Measurements from ENCODE around the gene ESYT2. TPM values are rescaled to one million over a fixed set of nuclear protein-coding genes. Genes with fewer than 3 reads are reported as not detected.

ESYT2 gene
- total RNA-seq, 4 donors from 2014 or later: 209 to 286 (median 230) TPM

- Histone ChIP-seq H3K36me3 (peaks cover 5 to 96% of the 10 kb centered on the region in 2 donors), H3K4me1 (peaks cover 0 to 10% (median 0%) of the 10 kb centered on the region in 3 donors)
These were observed 71.8 kb downstream of the ESYT2 start for GRCh38 chr7:158757404-158757989.

GRCh38 chr7:158754746-158755444, 74.4 kb downstream of the ESYT2 start:
- Histone ChIP-seq H3K27ac (no peak overlapping the region), H3K4me1 (peaks cover 0 to 19% (median 0%) of the 10 kb centered on the region in 3 donors), H3K27me3 (no peaks in the 10 kb centered on the region), H3K36me3 (peaks cover 5 to 72% of the 10 kb centered on the region in 2 donors), H3K9me3 (no peaks in the 10 kb centered on the region), H3K4me3 (no peak overlapping the region)
- no peak for TF ChIP-seq CTCF (IDR thresholded peaks at IDR 0.05)
- no peak for TF ChIP-seq POLR2AphosphoS5 (IDR thresholded peaks at IDR 0.05)
- no peak for TF ChIP-seq EP300 (IDR thresholded peaks at IDR 0.05)
- TF ChIP-seq POLR2A (IDR thresholded peaks at IDR 0.05): no peak
- WGBS, 2 donors (ENCODE audit: low coverage in 1 of 2): 71 to 80% methylated on average over 4 to 9 of the region's 11 CpGs
- no peak for ATAC-seq

More at GRCh38 chr7:158757404-158757989, 71.8 kb downstream of the ESYT2 start:
- H3K27ac ChIP-seq: no peak overlapping the region
- WGBS, 2 donors (ENCODE audit: low coverage in 1 of 2): 90 to 98% methylated on average over 8 to 11 of the region's 16 CpGs
- ATAC-seq: no peak
- TF ChIP-seq POLR2AphosphoS5 (IDR thresholded peaks at IDR 0.05) (no peak), POLR2A (IDR thresholded peaks at IDR 0.05) (no peak), EP300 (IDR thresholded peaks at IDR 0.05) (no peak)
- no peaks in the 10 kb centered on the region for H3K27me3 ChIP-seq
- H3K4me3 ChIP-seq: no peak overlapping the region
- no peaks in the 10 kb centered on the region for H3K9me3 ChIP-seq

- TF ChIP-seq POLR2AphosphoS5 (IDR thresholded peaks at IDR 0.05): no peak
- no peak for TF ChIP-seq POLR2A (IDR thresholded peaks at IDR 0.05)
- TF ChIP-seq CTCF (IDR thresholded peaks at IDR 0.05): no peak
- TF ChIP-seq EP300 (IDR thresholded peaks at IDR 0.05): no peak
- H3K4me3 ChIP-seq: no peak overlapping the region
- WGBS, 2 donors (ENCODE audit: low coverage in 1 of 2): 89 to 91% methylated on average over 1 to 5 of the region's 5 CpGs
- no peaks in the 10 kb centered on the region for H3K9me3 ChIP-seq
- peaks cover 5 to 72% of the 10 kb centered on the region in 2 donors for H3K36me3 ChIP-seq
- peaks cover 0 to 19% (median 0%) of the 10 kb centered on the region in 3 donors for H3K4me1 ChIP-seq
- no peak for ATAC-seq
- no peak overlapping the region for H3K27ac ChIP-seq
- H3K27me3 ChIP-seq: no peaks in the 10 kb centered on the region
These were observed 75.4 kb downstream of the ESYT2 start for GRCh38 chr7:158753900-158754299.

GRCh38 chr7:158751751-158752150, 77.6 kb downstream of the ESYT2 start:
- 72 to 86% methylated on average over 3 of the region's 3 CpGs for WGBS, 2 donors (ENCODE audit: low coverage in 1 of 2)
- no peak for ATAC-seq
- H3K9me3 ChIP-seq: no peaks in the 10 kb centered on the region
- no peak overlapping the region for H3K4me3 ChIP-seq
- no peak for TF ChIP-seq EP300 (IDR thresholded peaks at IDR 0.05)
- TF ChIP-seq POLR2AphosphoS5 (IDR thresholded peaks at IDR 0.05): no peak
- TF ChIP-seq POLR2A (IDR thresholded peaks at IDR 0.05): no peak
- no peak for TF ChIP-seq CTCF (IDR thresholded peaks at IDR 0.05)
- peak overlapping the region in 1 of 4 donors; percentile 8 for H3K27ac ChIP-seq
- H3K4me1 ChIP-seq: peaks cover 0 to 19% (median 0%) of the 10 kb centered on the region in 3 donors
- H3K27me3 ChIP-seq: no peaks in the 10 kb centered on the region
- H3K36me3 ChIP-seq: peaks cover 0 to 72% of the 10 kb centered on the region in 2 donors

GRCh38 chr7:158751199-158751598, 78.1 kb downstream of the ESYT2 start:
- no peak for ATAC-seq
- Histone ChIP-seq H3K9me3 (no peaks in the 10 kb centered on the region), H3K4me3 (no peak overlapping the region), H3K27ac (peak overlapping the region in 1 of 4 donors; percentile 42), H3K4me1 (peaks cover 0 to 19% (median 0%) of the 10 kb centered on the region in 3 donors), H3K36me3 (peaks cover 0 to 72% of the 10 kb centered on the region in 2 donors), H3K27me3 (no peaks in the 10 kb centered on the region)
- 50 to 65% methylated on average over 2 of the region's 2 CpGs for WGBS, 2 donors (ENCODE audit: low coverage in 1 of 2)
- TF ChIP-seq CTCF (IDR thresholded peaks at IDR 0.05) (no peak), POLR2AphosphoS5 (IDR thresholded peaks at IDR 0.05) (no peak), EP300 (IDR thresholded peaks at IDR 0.05) (no peak), POLR2A (IDR thresholded peaks at IDR 0.05) (no peak)
